Panc1 (cell line): ENCODE measurements around the gene GRM1. TPM values are rescaled to one million over a fixed set of nuclear protein-coding genes. Genes with fewer than 3 reads are reported as not detected.

ENCODE experiments used
- ATAC-seq: fragments of 200-7000 bp; cut with Tn5 transposase; 2 replicates; pipeline ENCODE4 v1.9.1; 2020; ENCODE audit warnings: mild to moderate bottlenecking, moderate library complexity
- BruUV-seq: library from RNA; stranded (reverse); fragments of 400-500 nt; replicated peaks from 2 replicates; lab custom pipeline; 2021; lab: Mats Ljungman, UMichigan
- CTCF ChIA-PET: fragments of 300-600 bp; sonication (Branson Sonifier 250); formaldehyde crosslinking; loops from one replicate; lab custom pipeline; 2022; ENCODE audit warnings: antibody characterized with exemption; lab: Charles Lee
- POLR2A ChIA-PET: fragments of 300-600 bp; sonication (Branson Sonifier 250); formaldehyde crosslinking; loops from one replicate; lab custom pipeline; 2022; ENCODE audit warnings: antibody characterized with exemption; lab: Charles Lee
- DNase-seq: peaks from one replicate; pipeline ENCODE4 v3.0.0-alpha.2; 2010; ENCODE audit warnings: low read depth, low spot score
- H3K27ac ChIP-seq: 2 replicates; pipeline ENCODE4 v1.5.1; 2011; ENCODE audit warnings: mild to moderate bottlenecking, low read length, inconsistent platforms
- H3K27me3 ChIP-seq: fragments of 200-500 bp; sonication (Bioruptor generic); 2 replicates; pipeline ENCODE4 v1.6.0; 2014; ENCODE audit warnings: low read length, inconsistent platforms; ENCODE audit not compliant: control insufficient read depth, insufficient read depth
- H3K36me3 ChIP-seq: fragments of 200-500 bp; sonication (Bioruptor generic); 2 replicates; pipeline ENCODE4 v1.5.1; 2014; ENCODE audit warnings: inconsistent platforms, mild to moderate bottlenecking, low read length, moderate library complexity; ENCODE audit not compliant: control insufficient read depth, insufficient read depth
- H3K4me1 ChIP-seq: 2 replicates; pipeline ENCODE4 v1.5.1; 2011; ENCODE audit warnings: inconsistent platforms, mild to moderate bottlenecking, low read length, moderate library complexity; ENCODE audit not compliant: control insufficient read depth, insufficient read depth
- H3K4me3 ChIP-seq, 2 experiments: 2 replicates each; pipeline ENCODE4 v1.5.1; 2011 to 2012; ENCODE audit warnings: low read depth in 2 of 2, low read length in 2 of 2, mild to moderate bottlenecking in 2 of 2, inconsistent platforms in 1 of 2, moderate library complexity in 1 of 2
- H3K9me3 ChIP-seq: fragments of 200-500 bp; sonication (Bioruptor generic); 2 replicates; pipeline ENCODE4 v1.5.1; 2014; ENCODE audit warnings: low read depth, mild to moderate bottlenecking, inconsistent platforms, low read length, moderate library complexity; ENCODE audit not compliant: control insufficient read depth, insufficient read depth
- POLR2AphosphoS5 ChIP-seq: IDR thresholded peaks from 2 replicates; pipeline ENCODE4 v1.6.1; 2012; ENCODE audit warnings: mild to moderate bottlenecking, low read depth, low read length, moderate library complexity
- SIN3A ChIP-seq: IDR thresholded peaks from 2 replicates; pipeline ENCODE4 v1.6.1; 2012; ENCODE audit warnings: low read depth, mild to moderate bottlenecking, low read length, moderate library complexity, borderline replicate concordance; ENCODE audit not compliant: insufficient read depth
- TCF7L2 ChIP-seq: IDR thresholded peaks from 2 replicates; pipeline ENCODE4 v1.6.1; 2011; ENCODE audit warnings: mild to moderate bottlenecking, low read depth, low read length, inconsistent platforms
- in situ Hi-C: cut with HindIII; loops from 2 replicates; pipeline ENCODE4 v1.10.0; 2016; ENCODE audit warnings: low sequenced_read_pairs, low pct_unique_long_range_greater_than_20kb
- intact Hi-C: fragments of 100-400 bp; cut with micrococcal nuclease; formaldehyde crosslinking; loops from one replicate; pipeline ENCODE4 v1.10.0; 2022; ENCODE audit not compliant: unreplicated experiment
- total RNA-seq: library from RNA; stranded (reverse); gene quantifications from one replicate; pipeline ENCODE4 v1.2.1, GENCODE V29; 2021; ENCODE audit not compliant: unreplicated experiment
- TF ChIP-seq, protein P1 (sequence below), 2 experiments: IDR thresholded peaks; 2 replicates each; pipeline ENCODE4 v1.6.1; 2011 to 2012; ENCODE audit warnings: low read depth in 2 of 2, control low read depth in 1 of 2, low read length in 1 of 2, mild to moderate bottlenecking in 1 of 2, moderate library complexity in 1 of 2; ENCODE audit not compliant: insufficient read depth in 1 of 2
- TF ChIP-seq, protein P2 (sequence below): fragments of 450-650 bp; IDR thresholded peaks from 2 replicates; pipeline ENCODE4 v1.5.1; 2017; ENCODE audit warnings: mild to moderate bottlenecking

Gene GRM1
- total RNA-seq, 1 experiment from 2014 or later: not detected

- intact Hi-C loops (no loop called here), in situ Hi-C loops (no loop called here)
- no peaks in the 10 kb centered on the region for H3K27me3 ChIP-seq
- CTCF ChIA-PET: no interaction called here
- no TSS peak for BruUV-seq
- H3K27ac ChIP-seq: no peak overlapping the region
- TF ChIP-seq SIN3A (no peak), POLR2AphosphoS5 (no peak), TCF7L2 (no peak)
- TF ChIP-seq, protein P1, sequence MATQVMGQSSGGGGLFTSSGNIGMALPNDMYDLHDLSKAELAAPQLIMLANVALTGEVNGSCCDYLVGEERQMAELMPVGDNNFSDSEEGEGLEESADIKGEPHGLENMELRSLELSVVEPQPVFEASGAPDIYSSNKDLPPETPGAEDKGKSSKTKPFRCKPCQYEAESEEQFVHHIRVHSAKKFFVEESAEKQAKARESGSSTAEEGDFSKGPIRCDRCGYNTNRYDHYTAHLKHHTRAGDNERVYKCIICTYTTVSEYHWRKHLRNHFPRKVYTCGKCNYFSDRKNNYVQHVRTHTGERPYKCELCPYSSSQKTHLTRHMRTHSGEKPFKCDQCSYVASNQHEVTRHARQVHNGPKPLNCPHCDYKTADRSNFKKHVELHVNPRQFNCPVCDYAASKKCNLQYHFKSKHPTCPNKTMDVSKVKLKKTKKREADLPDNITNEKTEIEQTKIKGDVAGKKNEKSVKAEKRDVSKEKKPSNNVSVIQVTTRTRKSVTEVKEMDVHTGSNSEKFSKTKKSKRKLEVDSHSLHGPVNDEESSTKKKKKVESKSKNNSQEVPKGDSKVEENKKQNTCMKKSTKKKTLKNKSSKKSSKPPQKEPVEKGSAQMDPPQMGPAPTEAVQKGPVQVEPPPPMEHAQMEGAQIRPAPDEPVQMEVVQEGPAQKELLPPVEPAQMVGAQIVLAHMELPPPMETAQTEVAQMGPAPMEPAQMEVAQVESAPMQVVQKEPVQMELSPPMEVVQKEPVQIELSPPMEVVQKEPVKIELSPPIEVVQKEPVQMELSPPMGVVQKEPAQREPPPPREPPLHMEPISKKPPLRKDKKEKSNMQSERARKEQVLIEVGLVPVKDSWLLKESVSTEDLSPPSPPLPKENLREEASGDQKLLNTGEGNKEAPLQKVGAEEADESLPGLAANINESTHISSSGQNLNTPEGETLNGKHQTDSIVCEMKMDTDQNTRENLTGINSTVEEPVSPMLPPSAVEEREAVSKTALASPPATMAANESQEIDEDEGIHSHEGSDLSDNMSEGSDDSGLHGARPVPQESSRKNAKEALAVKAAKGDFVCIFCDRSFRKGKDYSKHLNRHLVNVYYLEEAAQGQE (IDR thresholded peaks at IDR 0.05; ENCODE audit: insufficient read depth in 1 of 2, low read depth in 2 of 2, low read length in 1 of 2): no peak
- no peak overlapping the region for H3K4me3 ChIP-seq
- H3K4me1 ChIP-seq: no peaks in the 10 kb centered on the region
- DNase-seq (no peak), ATAC-seq (no peak)
- POLR2A ChIA-PET: no interaction called here
- no peaks in the 10 kb centered on the region for H3K9me3 ChIP-seq
- no peaks in the 10 kb centered on the region for H3K36me3 ChIP-seq
Measured at GRCh38 chr6:146183831-146184230, 155.0 kb downstream of the GRM1 start.

GRCh38 chr6:146184701-146185100, 155.8 kb downstream of the GRM1 start:
- no peak overlapping the region for H3K4me3 ChIP-seq
- in situ Hi-C loops: no loop called here
- POLR2A ChIA-PET: no interaction called here
- intact Hi-C loops: no loop called here
- no peaks in the 10 kb centered on the region for H3K4me1 ChIP-seq
- H3K9me3 ChIP-seq: no peaks in the 10 kb centered on the region
- no peak for TF ChIP-seq POLR2AphosphoS5
- TF ChIP-seq, protein P2, sequence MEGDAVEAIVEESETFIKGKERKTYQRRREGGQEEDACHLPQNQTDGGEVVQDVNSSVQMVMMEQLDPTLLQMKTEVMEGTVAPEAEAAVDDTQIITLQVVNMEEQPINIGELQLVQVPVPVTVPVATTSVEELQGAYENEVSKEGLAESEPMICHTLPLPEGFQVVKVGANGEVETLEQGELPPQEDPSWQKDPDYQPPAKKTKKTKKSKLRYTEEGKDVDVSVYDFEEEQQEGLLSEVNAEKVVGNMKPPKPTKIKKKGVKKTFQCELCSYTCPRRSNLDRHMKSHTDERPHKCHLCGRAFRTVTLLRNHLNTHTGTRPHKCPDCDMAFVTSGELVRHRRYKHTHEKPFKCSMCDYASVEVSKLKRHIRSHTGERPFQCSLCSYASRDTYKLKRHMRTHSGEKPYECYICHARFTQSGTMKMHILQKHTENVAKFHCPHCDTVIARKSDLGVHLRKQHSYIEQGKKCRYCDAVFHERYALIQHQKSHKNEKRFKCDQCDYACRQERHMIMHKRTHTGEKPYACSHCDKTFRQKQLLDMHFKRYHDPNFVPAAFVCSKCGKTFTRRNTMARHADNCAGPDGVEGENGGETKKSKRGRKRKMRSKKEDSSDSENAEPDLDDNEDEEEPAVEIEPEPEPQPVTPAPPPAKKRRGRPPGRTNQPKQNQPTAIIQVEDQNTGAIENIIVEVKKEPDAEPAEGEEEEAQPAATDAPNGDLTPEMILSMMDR: no peak
- no peak for TF ChIP-seq TCF7L2
- TF ChIP-seq SIN3A: no peak
- TF ChIP-seq, protein P1 (IDR thresholded peaks at IDR 0.05; ENCODE audit: insufficient read depth in 1 of 2, low read depth in 2 of 2, low read length in 1 of 2): no peak
- no peaks in the 10 kb centered on the region for H3K27me3 ChIP-seq
- ATAC-seq: no peak
- CTCF ChIA-PET: interaction anchor here (0.6 kb wide), 1 partner anchor 128 kb away, joined by 7 read pairs; no protein-coding TSS in a partner anchor
- H3K27ac ChIP-seq: no peak overlapping the region
- BruUV-seq: no TSS peak
- H3K36me3 ChIP-seq: no peaks in the 10 kb centered on the region
- DNase-seq: no peak
